22Rv1 (cell line): Measurements from ENCODE around the gene COG6.

Experiments used
- H3K27ac ChIP-seq: fragments of 450-650 bp; 2 replicates; pipeline ENCODE4 v1.5.1; 2017
- ZFX ChIP-seq: fragments of 450-650 bp; IDR thresholded peaks from 2 replicates; pipeline ENCODE4 v1.6.1; 2017; ENCODE audit warnings: antibody characterized with exemption, borderline replicate concordance
- TF ChIP-seq, protein P1 (sequence below): fragments of 450-650 bp; IDR thresholded peaks from 2 replicates; pipeline ENCODE4 v1.5.1; 2017; ENCODE audit warnings: mild to moderate bottlenecking

COG6 gene

DNA sequence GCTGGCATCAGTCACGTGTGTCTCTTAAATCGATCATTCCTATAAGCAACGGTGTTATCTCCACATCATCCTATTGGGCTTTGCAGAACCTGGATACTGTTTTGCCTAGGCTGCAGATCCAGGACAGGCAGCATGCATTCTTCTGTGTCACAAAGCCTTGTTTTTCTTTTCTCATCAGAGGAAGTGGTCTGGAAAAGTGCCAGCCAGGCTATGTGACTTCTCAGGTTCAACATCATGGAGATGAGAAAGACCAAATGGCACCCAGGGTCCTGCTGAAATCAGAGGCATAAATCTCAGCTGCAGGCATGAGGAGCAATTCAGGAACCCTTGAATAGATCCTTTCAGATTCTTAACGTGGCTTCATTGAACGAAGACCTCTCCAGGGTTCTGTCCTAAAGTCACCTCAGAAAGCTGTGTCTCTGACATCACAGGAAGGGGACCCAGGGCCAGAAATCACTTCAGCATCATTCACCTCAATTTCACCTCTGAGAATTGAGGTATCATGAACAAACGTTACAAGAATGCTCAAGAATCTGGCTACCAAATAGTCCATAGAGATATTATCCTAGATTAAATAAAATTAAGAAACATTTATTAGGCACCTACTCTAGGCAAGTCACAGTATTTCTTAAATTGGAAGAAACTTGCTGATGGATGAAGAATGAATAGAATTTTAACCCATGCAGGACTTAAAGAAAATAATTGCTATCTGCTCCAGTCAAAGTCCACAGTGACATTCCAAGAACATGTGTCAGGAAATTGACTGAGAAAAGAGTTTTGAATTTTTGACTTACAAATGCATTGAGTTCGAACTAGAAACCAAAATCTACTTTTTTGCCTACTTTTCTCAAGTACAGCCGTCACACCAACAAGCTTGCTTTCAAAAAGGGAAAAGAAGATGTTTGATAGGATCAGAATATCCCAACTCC, 124.1 kb downstream of the COG6 start:
- H3K27ac ChIP-seq, result no peak overlapping the region
- TF ChIP-seq, protein P1, sequence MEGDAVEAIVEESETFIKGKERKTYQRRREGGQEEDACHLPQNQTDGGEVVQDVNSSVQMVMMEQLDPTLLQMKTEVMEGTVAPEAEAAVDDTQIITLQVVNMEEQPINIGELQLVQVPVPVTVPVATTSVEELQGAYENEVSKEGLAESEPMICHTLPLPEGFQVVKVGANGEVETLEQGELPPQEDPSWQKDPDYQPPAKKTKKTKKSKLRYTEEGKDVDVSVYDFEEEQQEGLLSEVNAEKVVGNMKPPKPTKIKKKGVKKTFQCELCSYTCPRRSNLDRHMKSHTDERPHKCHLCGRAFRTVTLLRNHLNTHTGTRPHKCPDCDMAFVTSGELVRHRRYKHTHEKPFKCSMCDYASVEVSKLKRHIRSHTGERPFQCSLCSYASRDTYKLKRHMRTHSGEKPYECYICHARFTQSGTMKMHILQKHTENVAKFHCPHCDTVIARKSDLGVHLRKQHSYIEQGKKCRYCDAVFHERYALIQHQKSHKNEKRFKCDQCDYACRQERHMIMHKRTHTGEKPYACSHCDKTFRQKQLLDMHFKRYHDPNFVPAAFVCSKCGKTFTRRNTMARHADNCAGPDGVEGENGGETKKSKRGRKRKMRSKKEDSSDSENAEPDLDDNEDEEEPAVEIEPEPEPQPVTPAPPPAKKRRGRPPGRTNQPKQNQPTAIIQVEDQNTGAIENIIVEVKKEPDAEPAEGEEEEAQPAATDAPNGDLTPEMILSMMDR, result no peak
- no peak for TF ChIP-seq ZFX

- TF ChIP-seq, protein P1, result no peak
- no peak overlapping the region for H3K27ac ChIP-seq
Measured at GRCh38 chr13:39780711-39781110, 125.2 kb downstream of the COG6 start.

DNA sequence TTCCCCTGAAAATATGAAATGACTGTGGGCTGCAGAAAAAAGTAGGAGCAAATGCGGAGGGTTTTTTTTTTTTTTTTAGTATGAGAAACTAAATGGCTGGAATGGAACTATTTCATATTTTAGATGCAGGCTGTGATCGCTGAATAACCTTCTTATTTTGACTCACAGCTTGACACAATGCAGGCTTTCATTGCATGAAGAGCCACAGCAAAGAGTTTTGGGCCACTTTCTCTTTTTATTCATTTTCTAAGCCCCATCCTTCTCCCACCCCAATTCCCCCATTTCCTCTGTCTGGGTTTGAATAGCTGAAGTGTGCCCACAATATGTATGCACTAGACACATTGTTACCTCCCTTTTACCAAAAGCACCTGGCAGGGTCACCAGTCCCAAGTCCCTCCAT, 125.9 kb downstream of the COG6 start:
- H3K27ac ChIP-seq, result no peak overlapping the region
- TF ChIP-seq, protein P1, result no peak
- no peak for TF ChIP-seq ZFX

GRCh38 chr13:39783051-39783450, 127.6 kb downstream of the COG6 start:
- TF ChIP-seq ZFX, result no peak
- TF ChIP-seq, protein P1, result no peak
- no peak overlapping the region for H3K27ac ChIP-seq

GRCh38 chr13:39784347-39784746, 128.9 kb downstream of the COG6 start:
- TF ChIP-seq, protein P1, result no peak
- no peak for TF ChIP-seq ZFX
- H3K27ac ChIP-seq, result no peak overlapping the region

DNA sequence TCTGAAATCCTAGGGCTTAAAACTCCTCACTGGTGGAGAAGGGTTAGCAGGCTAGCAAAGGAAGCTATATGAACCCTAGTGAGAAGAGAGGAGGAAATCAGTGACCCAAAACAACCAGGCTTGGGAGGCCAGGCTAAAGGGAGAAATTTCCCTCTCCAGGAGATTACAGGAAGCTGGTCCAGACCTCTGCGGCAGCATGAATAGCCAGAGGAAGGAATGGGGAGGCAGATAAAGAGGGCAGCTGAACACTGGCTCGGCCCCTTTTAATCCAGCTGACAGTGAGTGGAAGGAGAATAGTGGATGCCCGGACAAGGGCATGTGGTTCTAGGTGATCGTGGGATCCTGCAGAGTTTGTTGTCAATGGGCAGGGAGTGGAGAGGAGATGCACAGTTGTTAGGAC, 130.6 kb downstream of the COG6 start:
- TF ChIP-seq, protein P1, result no peak
- TF ChIP-seq ZFX, result no peak
- H3K27ac ChIP-seq, result no peak overlapping the region

- no peak for TF ChIP-seq ZFX
- TF ChIP-seq, protein P1, result no peak
- H3K27ac ChIP-seq, result no peak overlapping the region
Measured at GRCh38 chr13:39787086-39787487, 131.6 kb downstream of the COG6 start.
